Stimulated activated CD4-positive, alpha-beta T cell treated with anti-CD3 and anti-CD28 coated beads, Interleukin-2, amount 100 ng/mL, for 48 hours (primary cell): ENCODE results near the gene BSPRY.
"Not testable (repeated sequence)": the region's sequence is repeated elsewhere in the genome, so short reads cannot be mapped to it uniquely, and the experiment has no call there.

Experiments
- DNase-seq, 2 donors: peaks; one replicate each; pipeline ENCODE4 v3.0.0-alpha.2; 2020

The BSPRY gene

GRCh38 chr9:113397203-113397631, 47.9 kb downstream of the BSPRY start:
- no peak for DNase-seq

- no peak for DNase-seq
Observed at GRCh38 chr9:113398796-113399195, 49.5 kb downstream of the BSPRY start.

- no peak for DNase-seq
Observed at GRCh38 chr9:113399646-113400200, 50.4 kb downstream of the BSPRY start.

GRCh38 chr9:113401027-113401792, 51.9 kb downstream of the BSPRY start, which contains the start of gene ALAD:
Gene ALAD, minus strand, starts transcription at chr9:113401284. Its CDS starts 7,725 bp downstream, at chr9:113393559.
- DNase-seq, result peak; percentile 99

- DNase-seq, result no peak
Observed at GRCh38 chr9:113403646-113404045, 54.3 kb downstream of the BSPRY start.

GRCh38 chr9:113406353-113406752, 57.0 kb downstream of the BSPRY start:
- DNase-seq, result not testable (repeated sequence)

GRCh38 chr9:113406873-113407511, 57.7 kb downstream of the BSPRY start:
- peak; percentile 34 to 45 for DNase-seq

GRCh38 chr9:113409481-113409880, 60.1 kb downstream of the BSPRY start:
- DNase-seq, result no peak

GRCh38 chr9:113409883-113410206, 60.5 kb downstream of the BSPRY start:
- no peak for DNase-seq

- DNase-seq, result peak; percentile 93 to 94
Observed at GRCh38 chr9:113410207-113410864, 61.0 kb downstream of the BSPRY start, which contains the start of the genes C9orf43 and POLE3. Gene C9orf43, plus strand, starts transcription at chr9:113410747. Its CDS starts 2,747 bp downstream, at chr9:113413494. Gene POLE3, minus strand, starts transcription at chr9:113410675. Its CDS starts 382 bp downstream, at chr9:113410293.

GRCh38 chr9:113416149-113416721, 66.9 kb downstream of the BSPRY start:
- no peak for DNase-seq

GRCh38 chr9:113417370-113417769, 68.0 kb downstream of the BSPRY start:
- DNase-seq, result no peak
